GM10847 (cell line): Measurements from ENCODE around the gene IL1RAPL2.

Experiments
- POLR2A ChIP-seq: IDR thresholded peaks from 2 replicates; pipeline ENCODE4 v1.6.1; 2011; ENCODE audit not compliant: insufficient read length; ENCODE audit errors: extremely low read depth

IL1RAPL2 gene

GRCh38 chrX:105715746-105716145 is 1149.7 kb downstream of the IL1RAPL2 start:
- no peak for TF ChIP-seq POLR2A

- no peak for TF ChIP-seq POLR2A
Observed at GRCh38 chrX:105723966-105724735, 1158.2 kb downstream of the IL1RAPL2 start.

- no peak for TF ChIP-seq POLR2A
Observed at GRCh38 chrX:105725228-105725627, 1159.2 kb downstream of the IL1RAPL2 start.

- no peak for TF ChIP-seq POLR2A
Observed at GRCh38 chrX:105738162-105738561, 1172.2 kb downstream of the IL1RAPL2 start.

- TF ChIP-seq POLR2A = no peak
Observed at GRCh38 chrX:105744291-105744690, 1178.3 kb downstream of the IL1RAPL2 start.

GRCh38 chrX:105744946-105745345 is 1178.9 kb downstream of the IL1RAPL2 start:
- TF ChIP-seq POLR2A = no peak

GRCh38 chrX:105745863-105746262 is 1179.9 kb downstream of the IL1RAPL2 start:
- no peak for TF ChIP-seq POLR2A

- TF ChIP-seq POLR2A = no peak
Observed at GRCh38 chrX:105752338-105752956, 1186.4 kb downstream of the IL1RAPL2 start.

GRCh38 chrX:105753411-105753810 is 1187.4 kb downstream of the IL1RAPL2 start:
- no peak for TF ChIP-seq POLR2A

GRCh38 chrX:105754286-105754964 is 1188.4 kb downstream of the IL1RAPL2 start:
- TF ChIP-seq POLR2A = no peak

GRCh38 chrX:105755109-105755508 is 1189.1 kb downstream of the IL1RAPL2 start:
- TF ChIP-seq POLR2A = no peak

- no peak for TF ChIP-seq POLR2A
Observed at GRCh38 chrX:105758754-105759153, 1192.8 kb downstream of the IL1RAPL2 start.

GRCh38 chrX:105759598-105759997 is 1193.6 kb downstream of the IL1RAPL2 start:
- TF ChIP-seq POLR2A = no peak

- no peak for TF ChIP-seq POLR2A
Observed at GRCh38 chrX:105765691-105766090, 1199.7 kb downstream of the IL1RAPL2 start.

- no peak for TF ChIP-seq POLR2A
Observed at GRCh38 chrX:105773801-105774200, 1207.8 kb downstream of the IL1RAPL2 start.

GRCh38 chrX:105775679-105776078 is 1209.7 kb downstream of the IL1RAPL2 start:
- TF ChIP-seq POLR2A = no peak
